BLaER1 (cell line): ENCODE data around the gene HOXB7.

Source experiments
- H3K27ac ChIP-seq: shearing (Covaris generic); formaldehyde crosslinking; 2 replicates; pipeline ENCODE4 v1.8.1; 2022
- H3K27me3 ChIP-seq: shearing (Covaris generic); formaldehyde crosslinking; 2 replicates; pipeline ENCODE4 v1.8.1; 2022
- H3K36me3 ChIP-seq: shearing (Covaris generic); formaldehyde crosslinking; 2 replicates; pipeline ENCODE4 v1.8.1; 2022
- H3K4me1 ChIP-seq: shearing (Covaris generic); formaldehyde crosslinking; 2 replicates; pipeline ENCODE4 v1.8.1; 2022
- H3K4me2 ChIP-seq: shearing (Covaris generic); formaldehyde crosslinking; 2 replicates; pipeline ENCODE4 v1.8.1; 2022
- H3K4me3 ChIP-seq: shearing (Covaris generic); formaldehyde crosslinking; 2 replicates; pipeline ENCODE4 v1.8.1; 2022
- H3K9ac ChIP-seq: shearing (Covaris generic); formaldehyde crosslinking; 2 replicates; pipeline ENCODE4 v1.8.1; 2022
- H3K9me3 ChIP-seq: shearing (Covaris generic); formaldehyde crosslinking; 2 replicates; pipeline ENCODE4 v1.8.1; 2022
- H4K20me1 ChIP-seq: shearing (Covaris generic); formaldehyde crosslinking; 2 replicates; pipeline ENCODE4 v1.8.1; 2022
- Cebpa-rat ChIP-seq: shearing (Covaris generic); IDR thresholded peaks from 2 replicates; pipeline ENCODE4 v1.8.1; 2022

Gene HOXB7

GRCh38 chr17:48584223-48584741, 26.5 kb downstream of the HOXB7 start:
- H3K9me3 ChIP-seq, result no peaks in the 10 kb centered on the region
- H3K36me3 ChIP-seq, result no peaks in the 10 kb centered on the region
- peaks cover 100% of the 10 kb centered on the region for H3K27me3 ChIP-seq
- TF ChIP-seq Cebpa-rat, result no peak
- H3K4me3 ChIP-seq, result no peak overlapping the region
- no peak overlapping the region for H3K4me2 ChIP-seq
- no peak overlapping the region for H3K27ac ChIP-seq
- H3K4me1 ChIP-seq, result peaks cover 10% of the 10 kb centered on the region; the same call in 1 of the 2 replicates
- H4K20me1 ChIP-seq, result peaks cover 97% of the 10 kb centered on the region
- H3K9ac ChIP-seq, result no peak overlapping the region

- no peak overlapping the region for H3K27ac ChIP-seq
- peaks cover 10% of the 10 kb centered on the region; the same call in 1 of the 2 replicates for H3K4me1 ChIP-seq
- peaks cover 97% of the 10 kb centered on the region for H4K20me1 ChIP-seq
- no peaks in the 10 kb centered on the region for H3K9me3 ChIP-seq
- no peak for TF ChIP-seq Cebpa-rat
- no peaks in the 10 kb centered on the region for H3K36me3 ChIP-seq
- peaks cover 100% of the 10 kb centered on the region for H3K27me3 ChIP-seq
- H3K4me2 ChIP-seq, result no peak overlapping the region
- H3K4me3 ChIP-seq, result no peak overlapping the region
- H3K9ac ChIP-seq, result no peak overlapping the region
These were observed 27.1 kb downstream of the HOXB7 start for GRCh38 chr17:48583708-48584222.

- no peak overlapping the region for H3K27ac ChIP-seq
- H3K36me3 ChIP-seq, result no peaks in the 10 kb centered on the region
- H4K20me1 ChIP-seq, result peaks cover 90% of the 10 kb centered on the region
- no peaks in the 10 kb centered on the region for H3K9me3 ChIP-seq
- H3K27me3 ChIP-seq, result peaks cover 100% of the 10 kb centered on the region
- no peak overlapping the region for H3K4me3 ChIP-seq
- peaks cover 10% of the 10 kb centered on the region; the same call in 1 of the 2 replicates for H3K4me1 ChIP-seq
- TF ChIP-seq Cebpa-rat, result no peak
- no peak overlapping the region for H3K4me2 ChIP-seq
- H3K9ac ChIP-seq, result no peak overlapping the region
These were observed 28.1 kb downstream of the HOXB7 start for GRCh38 chr17:48582750-48583069.

- H3K4me3 ChIP-seq, result no peak overlapping the region
- no peak for TF ChIP-seq Cebpa-rat
- peaks cover 5% of the 10 kb centered on the region; the same call in 1 of the 2 replicates for H3K4me1 ChIP-seq
- H3K27me3 ChIP-seq, result peaks cover 100% of the 10 kb centered on the region
- no peaks in the 10 kb centered on the region for H3K36me3 ChIP-seq
- no peak overlapping the region for H3K27ac ChIP-seq
- H4K20me1 ChIP-seq, result peaks cover 88% of the 10 kb centered on the region
- no peak overlapping the region for H3K9ac ChIP-seq
- no peaks in the 10 kb centered on the region for H3K9me3 ChIP-seq
- H3K4me2 ChIP-seq, result no peak overlapping the region
These were observed 30.9 kb downstream of the HOXB7 start for GRCh38 chr17:48579760-48580554.

- Histone ChIP-seq H3K27ac (no peak overlapping the region), H3K4me2 (no peak overlapping the region), H3K9ac (no peak overlapping the region), H3K9me3 (no peaks in the 10 kb centered on the region), H3K4me3 (no peak overlapping the region), H3K4me1 (peaks cover 5% of the 10 kb centered on the region; the same call in 1 of the 2 replicates), H3K36me3 (no peaks in the 10 kb centered on the region), H4K20me1 (peaks cover 91% of the 10 kb centered on the region), H3K27me3 (peaks cover 100% of the 10 kb centered on the region)
- no peak for TF ChIP-seq Cebpa-rat
These were observed 31.4 kb downstream of the HOXB7 start for GRCh38 chr17:48579471-48579759.

- Histone ChIP-seq H3K36me3 (no peaks in the 10 kb centered on the region), H3K9ac (no peak overlapping the region), H3K4me3 (no peak overlapping the region), H3K27ac (no peak overlapping the region), H4K20me1 (peaks cover 91% of the 10 kb centered on the region), H3K4me2 (no peak overlapping the region), H3K4me1 (peaks cover 5% of the 10 kb centered on the region; the same call in 1 of the 2 replicates), H3K9me3 (no peaks in the 10 kb centered on the region), H3K27me3 (peaks cover 100% of the 10 kb centered on the region)
- no peak for TF ChIP-seq Cebpa-rat
These were observed 32.0 kb downstream of the HOXB7 start for GRCh38 chr17:48578616-48579470.

GRCh38 chr17:48577946-48578615, 32.7 kb downstream of the HOXB7 start, which contains the start of gene HOXB4:
Gene HOXB4, minus strand, starts transcription at chr17:48578350. Its CDS starts 31 bp downstream, at chr17:48578319.
- H3K27ac ChIP-seq, result no peak within 1 kb of the TSS
- no peak within 1 kb of the TSS for H3K4me2 ChIP-seq
- peaks cover 91% of the 10 kb centered on the region for H4K20me1 ChIP-seq
- TF ChIP-seq Cebpa-rat, result no peak
- H3K4me3 ChIP-seq, result no peak within 1 kb of the TSS
- H3K9ac ChIP-seq, result no peak within 1 kb of the TSS
- H3K27me3 ChIP-seq, result peaks cover 100% of the 10 kb centered on the region
- peaks cover 5% of the 10 kb centered on the region; the same call in 1 of the 2 replicates for H3K4me1 ChIP-seq
- H3K9me3 ChIP-seq, result no peaks in the 10 kb centered on the region
- no peaks in the 10 kb centered on the region for H3K36me3 ChIP-seq

GRCh38 chr17:48577330-48577945, 33.4 kb downstream of the HOXB7 start:
- Histone ChIP-seq H3K27ac (no peak overlapping the region), H3K27me3 (peaks cover 100% of the 10 kb centered on the region), H4K20me1 (peaks cover 91% of the 10 kb centered on the region), H3K4me3 (no peak overlapping the region), H3K9me3 (no peaks in the 10 kb centered on the region), H3K4me2 (no peak overlapping the region), H3K9ac (no peak overlapping the region), H3K4me1 (peaks cover 5% of the 10 kb centered on the region; the same call in 1 of the 2 replicates), H3K36me3 (no peaks in the 10 kb centered on the region)
- TF ChIP-seq Cebpa-rat, result no peak
